ENCODE measurements around the gene CDK5RAP3.

CDK5RAP3 gene

GRCh38 chr17:47949197-47949759, 21.6 kb upstream of the CDK5RAP3 start:
- peak; percentile 82 for DNase-seq

DNA sequence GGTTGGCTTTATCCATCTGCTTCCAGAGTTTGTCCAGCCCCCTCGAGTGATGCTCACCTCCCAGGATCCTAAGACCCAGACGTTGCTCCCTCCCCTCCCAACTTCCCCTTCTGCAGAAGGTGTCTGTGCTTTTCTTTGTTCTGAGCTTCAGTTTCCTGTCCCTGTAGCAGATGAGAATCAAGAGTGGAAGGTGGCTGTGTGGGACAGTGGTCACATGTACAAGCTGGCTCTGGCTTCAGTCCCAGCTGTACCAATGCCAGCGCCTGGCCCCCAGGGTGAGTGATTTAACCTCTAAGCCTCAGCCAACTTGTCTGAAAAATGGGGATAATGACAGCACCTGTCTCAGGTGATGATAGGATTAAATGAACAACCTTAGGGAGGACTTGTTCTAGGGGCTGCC, 21.0 kb upstream of the CDK5RAP3 start:
- no peak for DNase-seq

DNA sequence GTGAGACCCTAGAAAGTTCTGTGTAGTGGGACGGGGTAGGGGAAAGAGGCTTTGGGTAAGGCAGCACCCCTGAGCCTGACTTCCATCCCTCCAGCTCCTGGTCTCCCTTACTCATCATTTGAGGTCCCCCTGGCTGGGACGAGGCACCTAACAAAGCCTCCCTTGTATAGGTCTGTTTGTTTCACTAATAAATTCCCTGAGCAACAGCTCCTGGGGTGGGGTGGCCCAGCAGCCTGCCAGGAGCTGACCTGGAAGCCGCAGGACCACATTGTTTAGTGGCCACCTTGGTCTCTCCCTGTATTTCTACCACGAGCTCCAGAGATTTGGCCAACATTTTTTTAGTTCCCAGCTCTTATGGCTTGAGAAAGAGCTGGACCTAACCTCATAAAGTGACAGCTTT, 20.5 kb upstream of the CDK5RAP3 start:
- DNase-seq, result no peak

- DNase-seq, result no peak
Observed at GRCh38 chr17:47952171-47953021, 18.5 kb upstream of the CDK5RAP3 start.

GRCh38 chr17:47953909-47954308, 17.0 kb upstream of the CDK5RAP3 start:
- no peak for DNase-seq

GRCh38 chr17:47955497-47956461, 15.1 kb upstream of the CDK5RAP3 start:
- DNase-seq, result no peak

DNA sequence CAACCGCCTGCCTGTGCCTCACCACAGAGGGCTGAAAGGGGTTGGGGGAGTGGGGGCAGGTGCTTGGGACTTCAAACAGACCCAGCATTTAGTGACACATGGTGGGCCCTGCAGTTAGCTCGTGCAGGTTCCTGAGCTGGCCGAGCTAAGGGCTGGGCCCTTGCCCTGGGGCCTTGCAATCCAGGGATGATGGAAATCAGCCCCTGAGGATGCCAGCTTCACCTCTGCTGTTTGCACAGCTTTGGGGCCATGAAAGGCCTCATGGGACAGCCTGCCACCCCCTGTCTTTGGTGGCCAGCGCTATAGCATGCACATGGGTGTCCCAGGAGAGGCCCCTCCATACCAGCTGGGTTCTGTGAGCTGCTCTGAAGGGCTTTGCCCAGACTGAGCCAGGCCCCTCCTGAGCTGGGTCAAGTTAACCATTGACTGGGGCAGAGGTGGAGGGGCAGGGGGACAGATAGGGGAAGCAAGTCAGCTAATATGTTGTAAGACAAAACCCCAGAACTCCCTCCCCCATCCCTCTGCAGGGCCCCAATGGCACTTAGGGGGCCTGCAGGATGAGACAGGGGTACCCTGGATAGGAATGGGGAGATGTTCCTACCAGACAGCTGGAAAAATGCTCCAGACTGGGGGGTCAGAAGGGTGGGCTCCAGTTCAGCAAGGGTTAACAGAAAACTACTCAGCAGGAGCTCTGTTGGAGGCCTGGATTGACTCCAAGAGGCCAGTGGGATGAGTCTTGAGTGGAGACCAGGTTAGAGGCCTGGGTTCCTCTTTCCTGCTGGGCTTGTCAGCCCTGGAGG, 13.9 kb upstream of the CDK5RAP3 start:
- DNase-seq, result no peak

DNA sequence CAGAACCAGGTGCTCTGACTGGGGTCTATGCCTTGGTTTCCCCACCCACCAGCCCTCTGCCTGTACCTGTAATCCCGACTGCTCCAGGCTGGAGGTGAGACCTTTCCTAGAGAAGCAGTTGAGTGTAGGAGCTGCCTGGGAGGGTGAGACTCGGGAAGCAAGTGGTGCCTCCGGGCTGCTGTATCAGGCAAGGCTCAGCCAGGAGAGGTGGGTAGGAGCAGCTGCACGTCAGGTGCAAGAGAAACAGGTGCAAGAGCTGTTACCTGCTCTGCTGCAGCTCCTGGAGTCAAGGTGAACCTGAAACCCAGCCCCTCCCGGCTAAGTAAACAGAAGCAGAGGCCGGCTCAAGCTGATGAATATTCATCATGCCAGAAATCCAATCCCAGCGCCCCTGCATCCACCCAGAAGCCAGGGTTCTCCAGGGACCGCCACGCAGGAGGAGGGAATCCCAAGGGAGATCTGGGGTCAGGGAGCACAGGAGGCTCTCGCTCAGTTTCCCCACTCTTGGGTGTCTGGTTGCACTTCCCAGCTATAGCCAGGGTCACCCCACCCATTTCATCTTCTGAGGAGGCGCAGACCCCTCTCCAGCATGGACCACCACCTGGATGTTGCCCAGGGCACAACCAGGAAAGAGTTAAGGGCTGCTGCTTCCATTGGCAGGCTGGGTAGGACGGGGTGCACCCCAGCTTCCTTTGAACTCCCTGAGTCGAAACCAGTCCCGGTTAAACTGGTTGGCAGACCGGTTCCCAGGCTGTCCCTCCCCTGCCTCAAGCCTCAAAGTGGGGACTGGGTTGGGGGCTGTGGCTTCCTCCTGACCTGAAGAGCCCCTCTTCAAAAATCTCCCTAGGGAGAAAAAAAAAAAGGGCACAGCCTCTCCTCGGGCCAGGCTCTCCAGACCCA, 13.1 kb upstream of the CDK5RAP3 start, which contains the start of gene PRR15L:
TSS of gene PRR15L (minus strand) at position 293 of the 900 bp plus-strand sequence. CDS start 4,649 bp downstream, outside the sequence.
- DNase-seq, result no peak

DNA sequence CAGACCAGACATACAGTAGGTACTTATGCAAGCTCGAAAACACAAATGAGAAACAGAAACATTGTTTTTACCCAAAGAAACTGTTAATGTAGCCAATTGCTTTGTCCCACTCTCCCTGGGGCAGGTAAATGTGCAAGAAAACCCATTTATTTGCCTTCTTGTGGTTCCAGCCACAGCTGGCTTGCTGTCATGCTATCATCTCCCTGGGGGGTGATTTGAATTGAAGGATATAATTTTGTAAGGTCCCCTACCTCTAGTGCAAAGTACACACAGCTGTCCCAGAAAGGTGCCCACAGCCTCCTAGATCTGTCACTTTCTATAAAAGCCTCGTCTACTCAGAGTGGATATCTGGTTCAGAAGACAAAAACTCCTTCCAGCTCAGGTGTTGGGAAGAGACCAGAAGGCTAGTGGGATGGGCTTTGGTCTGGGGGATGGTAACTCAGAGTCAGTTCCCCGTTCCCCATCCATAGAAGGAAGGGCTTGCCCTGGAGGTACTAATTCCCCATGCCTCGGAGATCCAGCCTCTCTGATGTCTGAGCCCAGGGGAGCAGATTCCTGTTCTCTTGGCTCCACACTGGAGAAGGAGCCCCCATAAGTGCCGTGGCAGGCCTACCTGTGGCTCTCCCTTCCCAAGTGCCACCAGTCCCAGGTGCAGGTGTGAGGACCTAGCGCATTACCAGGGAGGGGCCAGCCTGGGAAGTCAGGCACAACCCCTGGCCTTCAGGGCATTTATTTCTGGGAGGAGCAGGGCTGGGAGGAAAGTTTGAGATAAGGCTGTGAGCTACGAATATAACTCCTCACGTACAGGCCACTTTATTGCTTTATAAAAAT, 10.9 kb upstream of the CDK5RAP3 start:
- DNase-seq, result no peak

- no peak for DNase-seq
Observed at GRCh38 chr17:47961406-47961805, 9.5 kb upstream of the CDK5RAP3 start.

- no peak for DNase-seq
Observed at GRCh38 chr17:47962901-47963300, 8.0 kb upstream of the CDK5RAP3 start.

DNA sequence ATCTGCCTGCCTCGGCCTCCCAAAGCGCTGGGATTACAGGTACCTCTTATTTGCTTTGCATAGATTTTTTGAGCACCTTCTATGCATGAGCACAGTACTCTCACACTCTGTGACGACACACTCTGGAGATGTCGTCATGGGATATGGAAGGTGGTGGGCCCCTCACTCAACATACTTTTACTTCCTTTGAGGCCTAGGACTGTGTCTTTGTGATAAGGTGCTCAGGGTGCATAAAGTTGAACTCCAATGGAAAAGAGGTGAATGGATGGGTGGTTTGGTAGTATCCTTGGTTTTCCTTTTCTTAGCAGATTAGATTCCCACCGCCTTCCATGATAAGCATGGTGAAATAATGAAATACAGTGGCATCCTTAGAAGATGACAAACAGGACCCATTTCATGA, 6.1 kb upstream of the CDK5RAP3 start:
- DNase-seq, result no peak

DNA sequence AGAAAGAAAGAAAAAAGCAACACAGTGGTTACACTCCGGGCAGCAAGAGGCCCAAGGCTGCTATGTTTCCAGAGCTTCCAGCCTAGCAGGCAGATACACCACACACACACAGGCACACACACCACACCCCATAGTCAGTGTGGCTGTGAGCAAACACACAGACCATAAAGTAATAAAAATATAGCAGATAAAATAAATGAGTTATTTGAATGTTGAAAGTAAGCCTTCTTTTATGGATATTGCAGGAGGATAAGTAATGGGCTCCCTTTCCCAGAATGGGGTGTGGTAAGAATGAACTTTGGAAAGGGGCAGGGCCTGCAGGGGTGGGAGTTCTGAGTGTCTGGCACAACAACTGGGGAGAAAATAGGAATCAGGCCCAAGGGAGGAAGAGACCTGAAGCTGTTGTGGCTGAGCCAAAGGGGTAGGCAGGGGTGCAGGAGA, 4.8 kb upstream of the CDK5RAP3 start:
- no peak for DNase-seq

DNA sequence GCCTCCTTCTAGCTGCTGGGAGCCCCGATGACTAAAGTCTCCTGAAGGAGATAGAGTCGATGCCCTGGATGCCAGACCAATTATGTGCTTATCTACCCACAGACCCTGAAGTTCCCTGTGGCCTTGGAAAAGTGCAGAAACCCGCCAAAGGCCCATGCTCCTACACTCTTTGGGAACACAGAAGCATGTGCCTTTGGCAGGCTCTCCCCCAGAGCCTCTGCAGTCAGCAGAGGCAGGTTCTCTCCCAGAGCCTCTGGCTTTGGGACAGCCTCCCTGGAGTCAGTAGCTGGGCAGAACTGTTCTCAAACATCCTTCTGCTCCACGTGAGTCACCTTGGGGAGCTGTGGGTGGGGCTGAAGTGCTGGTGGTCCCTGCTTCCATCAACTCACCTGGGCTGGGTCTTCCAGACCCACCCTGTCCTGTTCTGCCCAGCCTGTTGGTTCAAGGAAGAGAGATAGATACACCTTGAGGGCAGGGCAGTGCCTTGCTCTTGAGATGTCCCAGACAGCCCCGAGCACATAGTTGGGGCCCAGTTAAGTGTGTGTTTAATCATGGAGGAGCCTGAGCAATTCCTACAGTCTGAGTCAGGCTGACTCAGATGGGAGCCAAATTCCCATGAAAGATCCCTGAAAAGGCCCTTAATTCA, 3.2 kb upstream of the CDK5RAP3 start:
- no peak for DNase-seq

DNA sequence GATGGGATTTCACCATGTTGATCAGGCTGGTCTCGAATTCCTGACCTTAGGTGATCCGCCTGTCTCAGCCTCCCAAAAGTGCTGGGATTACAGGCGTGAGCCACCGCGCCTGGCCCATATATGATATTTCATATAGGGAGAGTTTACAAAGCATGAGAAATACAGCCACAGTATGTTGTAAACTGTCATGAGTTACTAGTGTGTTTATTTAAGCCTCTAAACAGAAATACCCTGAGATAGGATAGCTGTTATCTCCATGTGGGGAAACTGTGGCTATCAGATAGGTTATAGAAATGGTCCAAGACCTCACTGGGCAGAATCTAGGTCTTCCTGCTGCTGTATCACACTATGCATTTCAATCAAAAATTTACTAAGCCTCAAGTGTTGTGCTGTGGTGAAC, 2.1 kb upstream of the CDK5RAP3 start:
- DNase-seq, result no peak

DNA sequence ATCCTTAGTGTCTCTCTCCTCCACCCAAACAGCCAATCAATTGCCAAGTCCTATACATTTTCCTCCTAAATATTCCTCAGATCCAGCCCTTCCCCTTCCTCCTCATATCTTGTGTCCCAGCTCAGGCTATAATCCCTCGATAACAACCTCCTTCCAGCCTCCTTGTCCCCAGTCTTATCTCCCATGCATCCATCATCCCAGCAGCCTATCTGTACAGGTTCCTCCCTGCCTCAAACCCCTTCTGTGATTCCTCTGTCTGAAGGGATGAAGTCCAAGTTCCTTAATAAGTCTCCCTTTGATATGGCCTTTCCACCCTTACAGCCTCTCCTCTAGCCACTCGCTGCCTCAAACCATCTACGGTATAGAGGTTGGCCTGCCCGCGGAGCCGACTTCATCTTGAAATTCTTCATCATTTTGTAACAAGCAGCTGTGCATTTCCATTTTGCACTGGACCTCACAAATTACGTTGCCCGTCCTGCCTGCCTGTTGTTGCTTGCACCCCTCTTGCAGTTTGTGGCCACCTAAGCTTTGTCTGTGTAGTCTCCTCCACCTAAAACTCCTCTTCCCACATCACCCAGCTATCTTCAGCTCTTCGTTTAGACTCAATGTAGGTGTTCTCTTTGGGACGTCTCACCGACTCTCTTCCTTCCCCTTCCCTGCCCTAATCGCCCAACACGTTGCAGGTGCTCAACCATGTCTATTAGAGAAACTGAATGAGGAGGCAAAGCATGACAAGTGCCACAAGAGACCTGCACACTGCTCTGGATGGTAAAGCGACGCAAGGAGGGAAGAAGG, 786 bp upstream of the CDK5RAP3 start:
- no peak for DNase-seq

DNA sequence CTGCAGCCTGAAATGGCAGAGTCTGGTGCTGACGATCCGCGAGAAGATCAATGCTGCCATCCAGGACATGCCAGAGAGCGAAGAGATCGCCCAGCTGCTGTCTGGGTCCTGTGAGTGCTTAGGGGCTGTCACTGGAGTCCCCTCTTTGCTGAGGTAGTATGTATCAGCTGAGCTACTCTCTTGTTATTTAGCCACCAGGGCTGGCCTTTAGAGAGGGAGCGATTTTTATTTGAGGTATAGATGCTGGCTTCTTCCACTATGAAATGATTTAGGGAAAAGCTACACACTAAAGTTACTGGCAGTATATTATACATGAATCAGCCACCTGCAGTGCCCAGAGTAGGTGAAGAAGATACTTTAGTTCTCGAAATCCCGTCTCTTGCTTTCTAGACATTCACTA, 2.6 kb downstream of the CDK5RAP3 start:
- no peak for DNase-seq

GRCh38 chr17:47975189-47975822, 4.4 kb downstream of the CDK5RAP3 start:
- DNase-seq, result no peak

Measured in activated CD4-positive, alpha-beta T cell treated with anti-CD3 and anti-CD28 coated beads, Interleukin-2, amount 50 U/mL, for 16 hours (primary cell).